Skeletal muscle satellite cell (primary cell): ENCODE measurements around the gene STX5.
"Not testable (repeated sequence)": the region's sequence is repeated elsewhere in the genome, so short reads cannot be mapped to it uniquely, and the experiment has no call there.

Source experiments
- H3K27me3 ChIP-seq: 2 replicates; pipeline ENCODE4 v1.7.0; 2013; ENCODE audit warnings: low read length; ENCODE audit not compliant: control insufficient read depth, insufficient read depth
- H3K36me3 ChIP-seq: 2 replicates; pipeline ENCODE4 v1.7.0; 2013; ENCODE audit warnings: mild to moderate bottlenecking, control low read depth, low read length; ENCODE audit not compliant: insufficient read depth
- H3K4me1 ChIP-seq: 2 replicates; pipeline ENCODE4 v1.7.0; 2013; ENCODE audit warnings: low read length; ENCODE audit not compliant: control insufficient read depth, insufficient read depth
- H3K4me2 ChIP-seq: 2 replicates; pipeline ENCODE4 v1.7.0; 2013; ENCODE audit warnings: mild to moderate bottlenecking, low read length
- H3K4me3 ChIP-seq: 2 replicates; pipeline ENCODE4 v1.7.0; 2013; ENCODE audit warnings: low read length
- H3K9ac ChIP-seq: 2 replicates; pipeline ENCODE4 v1.7.0; 2013; ENCODE audit warnings: mild to moderate bottlenecking, low read depth, low read length, moderate library complexity
- H3K9me3 ChIP-seq: replicated peaks from 2 replicates; pipeline ENCODE4 v1.7.0; 2013; ENCODE audit warnings: mild to moderate bottlenecking, control low read depth, low read length

STX5 gene

DNA sequence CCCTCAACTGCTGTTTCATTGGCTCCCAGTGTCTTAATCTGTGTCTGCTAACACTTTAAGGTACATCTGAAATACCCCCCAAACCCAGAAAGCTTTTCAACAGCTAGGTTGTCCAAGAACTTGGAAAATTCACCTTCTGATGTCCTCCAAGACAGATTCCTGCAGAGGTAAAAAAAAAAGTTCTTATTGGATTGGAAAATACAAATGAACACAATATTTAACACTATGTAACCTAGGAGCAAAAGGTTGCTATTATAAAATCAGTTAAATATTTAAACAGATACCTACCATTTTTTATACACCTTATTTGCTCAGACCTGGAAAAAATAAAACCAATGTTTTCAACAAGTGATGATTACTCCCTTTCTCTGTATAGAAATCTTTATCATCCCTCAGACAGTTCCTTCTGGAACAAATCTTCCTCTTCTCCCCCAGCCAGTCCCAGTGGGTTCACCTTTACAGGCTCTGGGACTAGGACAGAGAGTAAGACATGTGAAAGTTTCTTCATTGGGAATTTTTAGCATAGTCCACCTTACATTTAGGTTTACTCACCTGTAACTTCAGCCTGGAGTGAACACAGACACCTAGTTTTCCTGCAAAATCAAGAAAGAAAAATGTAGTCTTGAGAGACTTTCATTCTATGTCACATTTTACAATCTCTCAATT, 20.8 kb upstream of the STX5 start:
- Histone ChIP-seq H3K36me3 (peaks cover 42% of the 10 kb centered on the region), H3K9me3 (no peaks in the 10 kb centered on the region), H3K27me3 (no peaks in the 10 kb centered on the region), H3K4me2 (peak overlapping the region; percentile 89), H3K4me3 (peak overlapping the region; percentile 83), H3K4me1 (peaks cover 22% of the 10 kb centered on the region), H3K9ac (peak overlapping the region; percentile 86)

DNA sequence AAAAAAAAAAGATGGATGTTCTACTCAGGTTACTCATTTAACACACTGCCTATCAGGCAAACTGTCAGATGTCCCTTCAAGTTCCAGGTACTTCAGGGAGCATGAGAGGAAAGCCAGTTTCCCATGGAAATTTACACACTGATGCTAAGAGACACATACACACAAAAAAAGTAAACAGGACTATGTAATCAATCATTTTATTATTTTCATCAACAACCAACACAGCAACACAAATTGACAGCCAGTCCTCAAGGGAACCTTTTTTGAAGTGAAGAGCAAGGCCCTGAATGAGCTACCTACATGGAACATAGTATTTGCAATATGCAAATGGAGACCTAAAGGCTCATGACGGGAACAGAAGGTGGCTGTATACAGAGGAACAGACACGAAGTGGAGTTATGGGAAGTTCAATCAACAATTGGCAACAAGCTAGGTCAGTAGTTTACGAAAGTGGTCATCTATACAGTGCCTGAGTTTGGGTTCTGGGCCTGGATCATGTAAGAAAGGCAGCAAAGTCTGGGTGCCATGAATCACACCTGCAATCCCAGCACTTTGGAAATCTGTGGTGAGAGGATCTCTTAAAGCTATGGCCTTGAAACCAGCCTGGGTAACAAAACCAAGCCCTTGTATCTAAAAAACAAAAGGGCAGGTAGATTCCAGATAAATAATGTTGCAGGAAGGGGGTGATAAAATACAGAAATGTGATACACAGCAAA, 20.1 kb upstream of the STX5 start:
- peak overlapping the region; percentile 89 for H3K4me2 ChIP-seq
- peaks cover 42% of the 10 kb centered on the region for H3K36me3 ChIP-seq
- no peak overlapping the region for H3K9ac ChIP-seq
- H3K9me3 ChIP-seq: no peaks in the 10 kb centered on the region
- peaks cover 21% of the 10 kb centered on the region for H3K4me1 ChIP-seq
- H3K27me3 ChIP-seq: no peaks in the 10 kb centered on the region
- H3K4me3 ChIP-seq: no peak overlapping the region

DNA sequence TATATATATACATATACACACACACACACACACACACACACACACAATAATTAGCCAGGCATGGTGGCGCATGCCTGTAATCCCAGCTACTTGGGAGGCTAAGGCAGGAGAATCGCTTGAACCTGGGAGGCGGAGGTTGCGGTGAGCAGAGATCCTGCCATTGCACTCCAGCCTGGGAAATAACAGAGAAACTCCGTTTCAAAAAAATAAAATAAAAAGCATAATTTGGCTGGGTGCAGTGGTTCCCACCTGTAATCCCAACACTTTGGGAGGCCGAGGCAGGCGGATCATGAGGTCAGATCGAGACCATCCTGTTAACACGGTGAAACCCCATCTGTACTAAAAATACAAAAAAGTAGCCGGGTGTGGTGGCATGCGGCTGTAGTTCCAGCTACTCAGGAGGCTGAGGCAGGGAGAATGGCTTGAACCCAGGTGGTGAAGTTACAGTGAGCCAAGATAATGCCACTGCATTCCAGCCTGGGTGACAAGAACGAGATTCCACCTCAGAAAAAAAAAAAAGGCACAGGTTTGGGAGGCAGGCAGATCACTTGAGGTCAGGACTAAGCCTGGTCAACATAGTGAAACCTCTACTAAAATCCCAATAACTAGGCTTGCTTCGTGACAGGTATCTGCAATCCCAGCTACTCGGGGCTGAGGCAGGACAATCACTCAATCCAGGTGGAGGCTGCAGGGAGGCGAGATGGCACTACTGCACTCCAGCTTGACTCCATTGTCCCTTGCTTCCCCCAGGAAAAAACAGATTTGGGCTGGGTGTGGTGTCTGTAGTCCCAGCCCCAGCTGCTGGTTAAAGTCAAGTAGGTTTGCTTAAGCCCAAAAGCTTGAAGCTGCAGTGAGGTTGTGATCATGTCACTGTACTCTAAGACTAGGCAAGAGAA, 19.3 kb upstream of the STX5 start:
- no peak overlapping the region for H3K9ac ChIP-seq
- peaks cover 42% of the 10 kb centered on the region for H3K36me3 ChIP-seq
- no peaks in the 10 kb centered on the region for H3K27me3 ChIP-seq
- no peaks in the 10 kb centered on the region for H3K9me3 ChIP-seq
- no peak overlapping the region for H3K4me2 ChIP-seq
- no peak overlapping the region for H3K4me3 ChIP-seq
- H3K4me1 ChIP-seq: peaks cover 21% of the 10 kb centered on the region

DNA sequence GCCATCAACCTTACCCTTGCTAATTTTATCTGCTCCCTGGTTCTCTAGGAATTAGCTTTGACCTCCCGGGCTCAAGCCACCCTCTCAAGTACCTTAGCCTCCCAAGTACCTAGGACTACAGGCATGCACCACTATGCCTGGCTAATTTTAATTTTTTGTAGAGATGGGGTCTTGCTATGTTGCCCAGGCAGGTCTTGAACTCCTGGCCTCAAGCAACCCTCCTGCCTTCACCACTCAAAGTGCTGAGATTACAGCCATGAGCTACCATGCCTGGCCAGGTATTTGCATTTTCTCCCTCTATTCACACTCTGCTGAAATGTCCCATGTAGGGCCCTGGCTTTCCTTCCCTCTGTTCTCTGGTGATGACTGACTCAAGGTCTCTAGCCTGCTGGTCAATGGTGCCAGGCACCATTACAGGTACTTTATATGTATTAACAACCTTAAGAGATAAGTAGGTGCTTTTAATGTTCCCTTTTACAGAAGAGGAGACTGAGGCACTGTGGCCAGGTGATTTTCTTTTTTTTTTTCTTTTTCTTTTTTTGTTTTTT, 16.0 kb upstream of the STX5 start:
- Histone ChIP-seq H3K4me3 (no peak overlapping the region), H3K4me1 (peaks cover 5% of the 10 kb centered on the region), H3K27me3 (no peaks in the 10 kb centered on the region), H3K9ac (no peak overlapping the region), H3K36me3 (peaks cover 17% of the 10 kb centered on the region), H3K4me2 (no peak overlapping the region), H3K9me3 (no peaks in the 10 kb centered on the region)

DNA sequence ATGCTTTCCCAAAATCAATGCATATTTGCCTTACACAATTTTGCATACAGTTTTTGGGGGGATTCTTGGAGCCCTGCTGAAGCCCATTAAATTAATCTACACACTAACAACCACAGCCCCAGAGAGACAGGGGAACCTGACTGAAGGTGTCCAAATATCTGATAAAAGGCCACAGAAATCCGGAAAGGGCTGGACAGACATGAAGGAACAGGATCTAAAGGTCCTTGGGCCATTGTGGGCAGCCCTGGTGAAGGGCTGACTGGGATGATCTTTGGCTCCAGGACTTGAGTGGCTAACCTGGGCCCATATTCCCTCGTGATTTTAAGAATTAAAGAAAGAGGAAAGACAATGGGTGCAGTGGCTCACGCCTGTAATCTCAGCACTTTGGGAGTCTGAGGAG, 14.3 kb upstream of the STX5 start:
- peaks cover 9% of the 10 kb centered on the region for H3K4me1 ChIP-seq
- H3K9ac ChIP-seq: no peak overlapping the region
- peaks cover under 1% of the 10 kb centered on the region for H3K36me3 ChIP-seq
- no peak overlapping the region for H3K4me3 ChIP-seq
- H3K9me3 ChIP-seq: no peaks in the 10 kb centered on the region
- H3K27me3 ChIP-seq: no peaks in the 10 kb centered on the region
- no peak overlapping the region for H3K4me2 ChIP-seq

DNA sequence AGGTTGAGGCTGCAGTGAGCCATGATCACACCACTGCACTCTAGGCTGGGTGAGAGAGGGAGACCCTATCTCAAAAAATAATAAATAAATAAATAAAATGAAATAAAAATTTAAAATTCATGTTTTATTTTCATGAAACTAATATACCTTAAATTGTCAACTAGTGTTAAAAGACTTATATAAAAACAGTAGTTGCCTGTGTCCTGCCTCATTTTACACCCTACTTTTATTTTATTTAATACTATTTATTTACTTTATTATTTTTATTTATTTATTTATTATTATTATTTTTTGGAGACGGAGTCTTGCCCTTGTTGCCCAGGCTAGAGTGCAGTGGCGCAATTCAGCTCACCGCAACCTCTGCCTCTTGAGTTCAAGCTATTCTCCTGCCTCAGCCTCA, 12.3 kb upstream of the STX5 start:
- H3K4me2 ChIP-seq: no peak overlapping the region
- no peak overlapping the region for H3K9ac ChIP-seq
- H3K36me3 ChIP-seq: no peaks in the 10 kb centered on the region
- no peak overlapping the region for H3K4me3 ChIP-seq
- H3K27me3 ChIP-seq: no peaks in the 10 kb centered on the region
- no peaks in the 10 kb centered on the region for H3K9me3 ChIP-seq
- H3K4me1 ChIP-seq: peaks cover 9% of the 10 kb centered on the region

DNA sequence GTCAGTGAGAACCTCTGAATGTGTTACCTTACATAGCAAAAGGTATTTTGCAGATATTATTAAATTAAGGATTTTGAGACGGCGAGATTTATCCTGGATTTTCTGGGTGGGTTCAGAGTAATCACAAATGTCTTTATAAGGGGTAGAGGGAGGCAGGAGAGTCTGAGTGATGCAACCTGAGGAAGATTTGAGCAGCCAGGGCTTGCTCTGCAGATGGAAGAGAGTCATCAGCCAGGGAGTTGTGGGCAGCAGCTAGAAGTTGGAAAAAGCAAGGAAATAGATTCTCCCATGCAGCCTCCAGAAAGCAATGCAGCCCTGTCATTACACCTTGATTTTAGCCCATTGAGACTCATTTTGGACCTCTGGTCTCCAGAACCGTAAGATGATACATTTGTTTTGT, 11.6 kb upstream of the STX5 start:
- Histone ChIP-seq H3K9ac (no peak overlapping the region), H3K4me2 (no peak overlapping the region), H3K27me3 (no peaks in the 10 kb centered on the region), H3K36me3 (no peaks in the 10 kb centered on the region), H3K4me3 (no peak overlapping the region), H3K4me1 (peaks cover 9% of the 10 kb centered on the region), H3K9me3 (no peaks in the 10 kb centered on the region)

DNA sequence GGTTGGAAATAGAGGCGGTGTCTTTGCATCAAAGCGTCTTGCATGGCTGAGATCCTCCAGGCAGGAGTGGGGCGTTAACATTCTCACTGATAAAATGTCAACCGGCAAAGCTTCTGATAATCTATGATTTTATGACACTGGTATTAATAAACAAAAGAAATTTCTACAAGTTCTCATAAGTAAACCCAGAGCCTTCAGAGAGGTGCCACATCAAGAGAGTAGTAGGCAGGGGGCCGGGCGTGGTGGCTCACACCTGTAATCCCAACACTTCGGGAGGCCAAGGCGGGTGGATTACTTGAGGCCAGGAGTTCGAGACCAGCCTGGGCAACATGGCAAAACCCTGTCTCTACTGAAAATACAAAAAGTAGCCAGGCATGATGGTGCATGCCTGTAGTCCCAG, 11.0 kb upstream of the STX5 start:
- H3K9ac ChIP-seq: peak overlapping the region; percentile 91

DNA sequence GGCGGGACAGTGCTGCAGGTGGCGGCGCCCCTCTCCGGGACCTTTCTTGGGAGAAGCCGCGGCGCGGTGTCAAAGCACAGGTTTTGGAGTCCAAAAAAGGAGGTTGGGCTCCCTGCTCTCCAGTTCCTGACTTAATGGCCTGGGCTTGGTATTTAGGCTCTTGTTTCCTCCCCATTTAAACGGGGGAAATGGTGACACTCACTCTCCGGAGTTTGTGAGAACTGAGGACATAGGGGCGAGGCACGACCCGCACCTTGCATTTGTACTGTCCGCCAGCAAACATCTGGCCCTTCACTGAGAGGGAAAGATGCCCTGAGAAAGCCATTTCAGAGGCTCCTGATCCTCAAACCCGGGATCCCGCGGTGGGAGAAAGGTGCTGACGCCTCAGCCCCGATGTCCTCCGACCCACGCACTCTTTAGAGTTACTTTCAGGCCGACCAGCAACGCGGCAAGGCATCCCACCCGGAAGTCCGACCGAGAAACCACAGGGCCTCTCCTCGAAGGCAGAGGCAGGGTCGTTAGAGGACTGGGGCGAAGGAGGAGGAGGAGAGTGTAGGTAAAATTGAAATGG, 10.4 kb upstream of the STX5 start:
- H3K4me1 ChIP-seq: peaks cover 9% of the 10 kb centered on the region
- peak overlapping the region; percentile 91 for H3K9ac ChIP-seq
- H3K27me3 ChIP-seq: no peaks in the 10 kb centered on the region
- H3K36me3 ChIP-seq: no peaks in the 10 kb centered on the region
- H3K4me2 ChIP-seq: peak overlapping the region; percentile 88
- peak overlapping the region; percentile 67 for H3K4me3 ChIP-seq
- no peaks in the 10 kb centered on the region for H3K9me3 ChIP-seq

More for the DNA sequence above, 11.0 kb upstream of the STX5 start:
- H3K4me3 ChIP-seq, H3K4me1 ChIP-seq, H3K9me3 ChIP-seq, H3K36me3 ChIP-seq, H3K27me3 ChIP-seq: not testable (repeated sequence)
- peak overlapping the region; percentile 88 for H3K4me2 ChIP-seq

DNA sequence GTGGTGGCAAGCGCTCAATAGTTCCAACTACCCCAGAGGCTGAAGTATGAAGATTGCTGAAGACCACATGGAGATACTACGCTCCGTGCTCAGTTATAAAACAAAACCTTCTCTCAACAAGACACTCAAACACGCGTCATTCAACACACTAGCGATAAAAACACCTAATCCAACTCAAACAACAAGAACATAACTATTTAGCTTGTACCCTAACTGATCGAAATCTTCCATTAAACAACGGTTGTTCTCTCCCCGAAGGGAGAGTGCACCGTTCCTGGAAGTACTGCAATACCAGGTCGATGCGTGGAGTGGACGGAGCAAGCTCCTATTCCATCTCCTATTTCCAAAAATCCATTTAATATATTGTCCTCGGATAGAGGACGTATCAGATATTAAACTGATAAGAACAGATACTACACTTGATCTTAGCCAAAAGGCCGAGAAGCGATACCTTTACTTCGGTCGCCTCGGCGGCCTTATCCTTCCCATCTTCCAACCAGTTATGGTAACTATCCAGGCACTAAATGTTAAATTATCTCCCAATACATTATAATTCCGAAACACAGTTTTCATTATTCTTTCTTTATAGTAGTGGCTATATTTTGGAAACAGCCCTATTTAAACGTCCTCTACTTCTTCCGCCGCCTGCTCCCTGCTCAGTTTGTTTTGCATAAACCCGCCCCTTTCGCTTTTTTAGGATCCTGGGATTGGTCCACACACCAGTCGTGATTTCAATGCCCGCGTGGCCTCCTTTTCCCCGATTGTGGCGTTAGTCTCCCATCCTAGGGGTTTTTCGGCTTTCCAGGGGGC, 9.7 kb upstream of the STX5 start:
- Histone ChIP-seq H3K4me2 (peak overlapping the region; percentile 88), H3K9me3 (no peaks in the 10 kb centered on the region), H3K4me1 (peaks cover 9% of the 10 kb centered on the region), H3K36me3 (peaks cover under 1% of the 10 kb centered on the region), H3K27me3 (no peaks in the 10 kb centered on the region), H3K4me3 (peak overlapping the region; percentile 67), H3K9ac (peak overlapping the region; percentile 91)
